H1 (cell line): ENCODE data around the gene MRPS2. TPM values are rescaled to one million over a fixed set of nuclear protein-coding genes. Genes with fewer than 3 reads are reported as not detected.

Experiments
- CTCF ChIA-PET: fragments of 300-600 bp; sonication (Branson Sonifier 250); formaldehyde crosslinking; loops from one replicate; lab custom pipeline; 2021; ENCODE audit not compliant: partially characterized antibody; lab: Charles Lee
- POLR2A ChIA-PET: fragments of 300-600 bp; sonication (Branson Sonifier 250); formaldehyde crosslinking; loops from one replicate; lab custom pipeline; 2021; ENCODE audit warnings: inconsistent platforms; ENCODE audit not compliant: partially characterized antibody; lab: Charles Lee
- DNase-seq, 2 experiments: peaks; one replicate each; pipeline versions ENCODE4 v3.0.0 to v3.0.0-alpha.2; 2010 to 2022; ENCODE audit warnings: low spot score in 2 of 2, low read depth in 1 of 2, mixed read lengths in 1 of 2
- FAIRE-seq: peaks from 2 replicates; lab custom pipeline; 2011; peaks lifted over from hg19 to GRCh38; lab: Jason Lieb, UNC
- H2AFZ ChIP-seq: 2 replicates; pipeline ENCODE4 v1.8.1; 2012; ENCODE audit warnings: low read length, inconsistent platforms
- H2AK5ac ChIP-seq: 2 replicates; pipeline ENCODE4 v1.6.1; 2013; ENCODE audit warnings: low read depth, low read length
- H2BK120ac ChIP-seq: replicated peaks from 2 replicates; pipeline ENCODE3; 2013; ENCODE audit warnings: low read depth, low read length, inconsistent platforms
- H2BK12ac ChIP-seq: 2 replicates; pipeline ENCODE4 v1.6.1; 2013; ENCODE audit warnings: low read depth, low read length
- H2BK15ac ChIP-seq: 2 replicates; pipeline ENCODE4 v1.6.1; 2013; ENCODE audit warnings: low read length
- H2BK20ac ChIP-seq: 2 replicates; pipeline ENCODE4 v1.6.1; 2013; ENCODE audit warnings: low read length
- H2BK5ac ChIP-seq: 2 replicates; pipeline ENCODE4 v1.6.1; 2013; ENCODE audit warnings: low read depth, low read length
- H3K14ac ChIP-seq: 2 replicates; pipeline ENCODE4 v1.6.1; 2013; ENCODE audit warnings: inconsistent platforms; ENCODE audit not compliant: insufficient read length
- H3K18ac ChIP-seq: 2 replicates; pipeline ENCODE4 v1.6.1; 2013; ENCODE audit warnings: low read length; ENCODE audit errors: extremely low read depth
- H3K23ac ChIP-seq: 2 replicates; pipeline ENCODE4 v1.6.1; 2013; ENCODE audit warnings: inconsistent platforms; ENCODE audit not compliant: insufficient read length
- H3K23me2 ChIP-seq: 2 replicates; pipeline ENCODE4 v1.6.1; 2013; ENCODE audit warnings: low read depth, low read length
- H3K27ac ChIP-seq: 2 replicates; pipeline ENCODE4 v1.6.1; 2011; ENCODE audit warnings: low read depth, low read length, inconsistent platforms
- H3K27me3 ChIP-seq, 4 experiments: replicated peaks in 1 of 4; 1 replicate in 1 of 4; 2 replicates in 3 of 4; pipeline versions ENCODE4 v1.6.1 to v1.8.1; 2011 to 2013; ENCODE audit warnings: low read length in 3 of 4, mild to moderate bottlenecking in 3 of 4, inconsistent platforms in 2 of 4, mixed read lengths in 2 of 4, moderate library complexity in 1 of 4; ENCODE audit not compliant: control insufficient read depth in 3 of 4, insufficient read depth in 3 of 4; ENCODE audit errors: extremely low read depth in 1 of 4
- H3K36me3 ChIP-seq, 4 experiments: 2 replicates each; pipeline versions ENCODE4 v1.6.1 to v1.8.1; 2011 to 2013; ENCODE audit warnings: mild to moderate bottlenecking in 4 of 4, low read length in 3 of 4, moderate library complexity in 2 of 4, control low read depth in 1 of 4, inconsistent platforms in 1 of 4; ENCODE audit not compliant: insufficient read depth in 4 of 4, control insufficient read depth in 2 of 4
- H3K4ac ChIP-seq: replicated peaks from 2 replicates; pipeline ENCODE3; 2013; ENCODE audit warnings: low read length, low read depth, mixed read lengths, inconsistent platforms; ENCODE audit not compliant: insufficient read length
- H3K4me1 ChIP-seq, 4 experiments: replicated peaks in 1 of 4; 1 replicate in 1 of 4; 2 replicates in 3 of 4; pipeline versions ENCODE4 v1.6.1 to v1.8.1; 2011 to 2013; ENCODE audit warnings: low read length in 3 of 4, inconsistent platforms in 2 of 4, mixed read lengths in 1 of 4; ENCODE audit not compliant: insufficient read depth in 4 of 4, control insufficient read depth in 3 of 4
- H3K4me2 ChIP-seq, 2 experiments: 2 replicates each; pipeline versions ENCODE4 v1.6.1 to v1.8.1; 2011 to 2013; ENCODE audit warnings: low read depth in 2 of 2, low read length in 2 of 2, control low read depth in 1 of 2, inconsistent platforms in 1 of 2, mild to moderate bottlenecking in 1 of 2; ENCODE audit not compliant: insufficient read depth in 1 of 2
- H3K4me3 ChIP-seq, 4 experiments: fragments of 200-600, 300-600 bp in 1 of 4; sonication (generic), shearing (Covaris generic), sonication (Bioruptor Twin) in 1 of 4; 2 replicates each; pipeline versions ENCODE4 v1.5.1 to v1.8.1; 2011 to 2016; ENCODE audit warnings: low read length in 4 of 4, low read depth in 3 of 4, control low read depth in 2 of 4, inconsistent platforms in 2 of 4, mild to moderate bottlenecking in 2 of 4, mixed read lengths in 1 of 4, moderate library complexity in 1 of 4; ENCODE audit not compliant: insufficient read depth in 2 of 4; ENCODE audit errors: extremely low read depth in 1 of 4
- H3K56ac ChIP-seq: replicated peaks from 2 replicates; pipeline ENCODE3; 2013; ENCODE audit warnings: low read depth, mild to moderate bottlenecking, mixed read lengths, low read length, inconsistent platforms; ENCODE audit not compliant: insufficient read length
- H3K79me1 ChIP-seq: 2 replicates; pipeline ENCODE4 v1.6.1; 2013; ENCODE audit warnings: low read depth, low read length, control low read depth
- H3K79me2 ChIP-seq, 2 experiments: 2 replicates each; pipeline versions ENCODE4 v1.6.1 to v1.8.1; 2012 to 2013; ENCODE audit warnings: low read length in 2 of 2, mild to moderate bottlenecking in 2 of 2, inconsistent platforms in 1 of 2; ENCODE audit not compliant: insufficient read depth in 2 of 2, control insufficient read depth in 1 of 2
- H3K9ac ChIP-seq, 4 experiments: replicated peaks in 1 of 4; 1 replicate in 1 of 4; 2 replicates in 3 of 4; pipeline versions ENCODE4 v1.6.1 to v1.8.1; 2011 to 2013; ENCODE audit warnings: low read depth in 3 of 4, low read length in 3 of 4, control low read depth in 2 of 4, mild to moderate bottlenecking in 2 of 4, moderate library complexity in 2 of 4, inconsistent platforms in 1 of 4; ENCODE audit errors: extremely low read depth in 1 of 4
- H3K9me3 ChIP-seq, 2 experiments: 2 replicates each; pipeline versions ENCODE4 v1.6.1 to v1.8.1; 2012 to 2013; ENCODE audit warnings: mild to moderate bottlenecking in 2 of 2, moderate library complexity in 2 of 2, control low read depth in 1 of 2, inconsistent platforms in 1 of 2, low read depth in 1 of 2, low read length in 1 of 2, mixed read lengths in 1 of 2; ENCODE audit not compliant: insufficient read depth in 2 of 2
- H4K20me1 ChIP-seq, 2 experiments: replicated peaks in 1 of 2; 2 replicates each; pipeline versions ENCODE3 to v1.8.1; 2011 to 2013; ENCODE audit warnings: inconsistent platforms in 2 of 2, low read length in 2 of 2, mild to moderate bottlenecking in 1 of 2; ENCODE audit not compliant: insufficient read depth in 2 of 2, control insufficient read depth in 1 of 2
- H4K5ac ChIP-seq: 2 replicates; pipeline ENCODE4 v1.6.1; 2013; ENCODE audit warnings: low read length, low read depth, mixed read lengths, inconsistent platforms; ENCODE audit not compliant: insufficient read length
- H4K8ac ChIP-seq: 2 replicates; pipeline ENCODE4 v1.8.0; 2013; ENCODE audit warnings: mild to moderate bottlenecking, moderate library complexity, low read length, inconsistent platforms; ENCODE audit not compliant: insufficient read depth; ENCODE audit errors: extremely low read depth
- H4K91ac ChIP-seq: replicated peaks from 2 replicates; pipeline ENCODE3; 2013; ENCODE audit warnings: low read length, mixed read lengths, inconsistent platforms; ENCODE audit not compliant: insufficient read length
- WGBS, 2 experiments: shearing (Covaris generic) in 1 of 2; methylation state at CpG; one replicate each; pipeline versions ENCODE4 v1.1.6 to v1.1.7; 2013 to 2015; ENCODE audit warnings: low lambda C conversion rate in 2 of 2, mixed read lengths in 2 of 2, inconsistent platforms in 1 of 2, low coverage in 1 of 2, missing lambda C conversion rate in 1 of 2; ENCODE audit not compliant: insufficient replicate concordance in 2 of 2, insufficient coverage in 1 of 2, insufficient read length in 1 of 2; ENCODE audit errors: extremely low coverage in 1 of 2, missing lambda C conversion rate in 1 of 2; 5-methylcytosine and 5-hydroxymethylcytosine counted together
- polyA plus RNA-seq, 7 experiments: library from polyadenylated mRNA; depleted of rRNA in 3 of 7; stranded (reverse) in 5 of 7; unstranded in 2 of 7; fragments of >200 nt in 5 of 7; fragments of 200-250 nt in 2 of 7; gene quantifications; 1 replicate in 5 of 7; 2 replicates in 1 of 7; 4 replicates in 1 of 7; pipeline versions ENCODE4 v1.2.1 to v1.2.3, GENCODE V29; 2011 to 2013; ENCODE audit warnings: missing spikeins in 2 of 7, mixed read lengths in 2 of 7
- total RNA-seq: library from RNA; stranded (reverse); fragmentation: NEBNext Ultra II Directional; extraction: Animal tissue kit (Norgen Biotek cat#: 25700); gene quantifications from 2 replicates; pipeline ENCODE4 v1.2.1, GENCODE V29; 2021

Gene MRPS2
- total and polyA plus RNA-seq, 2 of the 8 experiments (the other 6 are each of a cell fraction or from before 2014, with no cell fraction given) = 78.6 to 476 TPM

DNA sequence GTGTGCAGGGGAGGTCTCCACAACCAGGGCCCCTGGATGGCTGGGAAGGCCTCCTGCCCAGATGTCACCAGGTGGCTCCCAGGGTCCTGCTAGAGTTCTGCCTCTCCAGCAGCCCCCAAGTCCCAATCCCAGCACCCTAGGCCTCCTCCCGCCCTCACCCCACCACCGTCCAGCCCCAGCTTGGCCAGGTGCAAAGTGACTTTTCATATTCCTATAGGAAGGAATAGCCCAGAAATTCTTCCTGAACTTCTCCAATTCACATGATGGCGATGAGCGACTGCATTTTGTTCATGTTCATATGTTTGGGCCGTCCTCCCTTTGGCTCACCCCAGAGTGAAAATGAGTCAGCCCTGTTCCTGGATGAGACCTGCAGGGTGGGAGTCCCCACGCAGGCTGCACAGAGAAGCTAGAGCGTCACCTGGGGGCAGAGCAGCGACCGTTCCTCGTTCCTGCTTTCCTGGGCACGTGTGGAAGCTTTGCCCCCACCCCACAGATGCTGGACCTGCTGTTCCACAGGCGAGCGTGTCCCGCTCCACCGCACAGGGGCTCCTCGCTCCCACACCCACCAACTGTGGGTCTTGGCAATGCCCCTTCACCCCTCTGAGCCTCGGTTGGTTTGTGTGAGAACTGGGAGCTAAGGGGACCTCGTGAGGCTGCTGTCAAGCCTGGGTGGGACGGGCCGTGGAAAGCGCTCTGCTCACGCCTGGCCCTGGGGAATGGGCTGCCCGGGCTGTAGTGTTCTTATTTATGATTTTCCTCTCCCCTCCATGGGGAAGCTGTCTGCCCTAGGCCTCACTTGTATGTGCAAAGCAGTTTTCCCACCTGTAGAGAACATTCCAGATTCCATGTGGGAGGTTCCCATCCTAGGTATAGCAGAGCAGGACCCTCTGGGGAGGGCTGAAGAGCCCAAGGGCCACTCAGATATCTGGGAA lies 6.9 kb downstream of the MRPS2 start:
- Histone ChIP-seq H3K4me1 (peaks cover 0 to 4% (median 0%) of the 10 kb centered on the region in 4 experiments; a peak in 2 of 7 replicates), H4K5ac (no peak overlapping the region), H3K56ac (no peak overlapping the region), H2BK15ac (no peak overlapping the region), H3K4me2 (no peak overlapping the region), H4K20me1 (peaks cover 13% of the 10 kb centered on the region in 2 experiments), H2AFZ (no peak overlapping the region), H3K9me3 (no peaks in the 10 kb centered on the region), H3K9ac (no peak overlapping the region), H4K8ac (no peak overlapping the region), H3K27me3 (no peaks in the 10 kb centered on the region), H3K23ac (no peak overlapping the region), H3K23me2 (no peaks in the 10 kb centered on the region), H3K36me3 (peaks cover 6 to 25% (median 18%) of the 10 kb centered on the region in 4 experiments; a peak in 7 of 8 replicates), H3K27ac (no peak overlapping the region), H3K14ac (no peak overlapping the region), H3K18ac (no peak overlapping the region), H4K91ac (no peak overlapping the region), H2BK20ac (no peak overlapping the region), H2BK12ac (peak overlapping the region; percentile 43; the same call in 1 of the 2 replicates), H2AK5ac (no peak overlapping the region), H3K79me1 (no peaks in the 10 kb centered on the region), H2BK120ac (no peak overlapping the region), H3K4ac (no peak overlapping the region), H3K4me3 (no peak overlapping the region), H2BK5ac (no peak overlapping the region), H3K79me2 (peaks cover 0 to 2% of the 10 kb centered on the region in 2 experiments; a peak in 1 of 4 replicates)
- ChIA-PET CTCF (interaction anchor here (0.7 to 2.2 kb wide), 5 partner anchors 10 to 67 kb away, joined by 3 to 8 read pairs (median 5); no protein-coding TSS in a partner anchor), POLR2A (interaction anchor here (1.2 to 2.8 kb wide), 3 partner anchors 19 to 27 kb away, joined by 3 to 10 read pairs (median 3); no protein-coding TSS in a partner anchor)
- FAIRE-seq (no peak), DNase-seq (no peak)
- WGBS, 2 experiments = 83% methylated on average over 18 of the region's 23 CpGs; no CpG with 5 or more reads in 1 of the 2 experiments
